Bladder microvascular endothelial cell (primary cell): ENCODE data around the gene IRF1. TPM values are rescaled to one million over a fixed set of nuclear protein-coding genes. Genes with fewer than 3 reads are reported as not detected.

Source experiments
- total RNA-seq: library from RNA; depleted of rRNA; stranded (reverse); fragments of >200 nt; gene quantifications from 2 replicates; pipeline ENCODE4 v1.2.3, GENCODE V29; 2014

Gene IRF1
- 17.6 and 49.5 TPM in 2 replicates for total RNA-seq

DNA sequence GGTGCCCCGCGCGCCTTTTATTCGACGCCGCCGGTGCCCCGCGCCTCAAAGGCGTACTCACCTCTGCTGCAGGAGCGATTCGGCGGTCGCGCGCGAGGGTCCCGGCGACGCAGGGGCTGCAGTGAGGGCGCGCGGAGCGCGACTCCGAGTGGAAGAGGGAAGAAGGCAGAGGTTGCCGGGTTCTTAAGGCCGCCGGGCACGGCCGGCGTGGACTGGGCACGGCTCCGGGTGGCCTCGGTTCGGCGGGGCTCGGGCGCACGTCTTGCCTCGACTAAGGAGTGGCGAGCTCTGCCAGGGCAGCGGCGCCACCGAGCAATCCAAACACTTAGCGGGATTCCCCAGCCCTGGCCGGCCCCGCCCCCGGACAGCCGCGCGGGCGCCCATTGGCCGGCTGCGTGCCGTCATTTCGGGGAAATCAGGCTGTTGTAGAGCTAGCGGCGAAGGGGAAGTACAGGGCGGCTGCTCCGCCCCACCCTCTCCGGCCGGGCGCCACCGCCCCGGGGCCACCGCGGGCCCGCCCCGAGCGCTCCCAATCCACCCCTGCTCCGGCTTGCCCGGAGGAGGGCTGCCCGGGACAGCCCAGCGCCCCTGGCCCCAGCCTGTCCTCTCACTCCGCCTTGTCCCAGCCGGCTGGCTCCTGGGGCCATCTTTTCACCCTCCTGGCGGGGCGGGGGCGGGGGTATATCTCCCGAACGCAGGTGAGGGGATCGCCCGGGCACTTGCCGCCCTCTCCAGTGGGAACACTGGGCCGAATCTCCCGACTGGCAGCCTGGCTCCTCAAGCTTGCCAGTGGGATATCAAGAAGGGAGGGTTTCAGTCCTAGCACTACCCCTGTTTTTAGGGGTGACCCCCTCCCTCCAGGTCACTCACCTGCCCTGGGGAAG lies at the start of gene IRF1:
Gene IRF1 (minus strand): TSS at position 290 of the 884 bp plus-strand sequence. CDS start 1,295 bp downstream, outside the sequence.

Other genes with a start within 250 kb of the IRF1 start
- 15.7 and 27.6 TPM in 2 replicates for gene PDLIM4, start 233.1 kb downstream of the IRF1 start, total RNA-seq
- 3.5 and 4.7 TPM in 2 replicates for gene SLC22A4, start 196.4 kb downstream of the IRF1 start, total RNA-seq
- gene SLC22A5, start 121.1 kb downstream of the IRF1 start, total RNA-seq, result 4.4 and 5.2 TPM in 2 replicates
- not detected in 2 replicates for gene IL5, start 52.7 kb upstream of the IRF1 start, total RNA-seq
- gene RAD50, start 66.2 kb upstream of the IRF1 start, total RNA-seq, result 8.9 and 26.1 TPM in 2 replicates
- not detected in 2 replicates for gene IL13, start 167.4 kb upstream of the IRF1 start, total RNA-seq
- not detected in 2 replicates for gene IL4, start 183.2 kb upstream of the IRF1 start, total RNA-seq
- gene KIF3A, start 246.8 kb upstream of the IRF1 start, total RNA-seq, result 4.2 and 12.3 TPM in 2 replicates